ENCODE measurements around the gene CAD. TPM values are rescaled to one million over a fixed set of nuclear protein-coding genes. Genes with fewer than 3 reads are reported as not detected.

The CAD gene
- total and polyA plus RNA-seq, 9 of the 15 experiments (the other 6 are each of a cell fraction or from before 2014, with no cell fraction given): 7.5 to 126 (median 33.7) TPM

- TF ChIP-seq PTTG1 (tag; IDR thresholded peaks at IDR 0.05; ENCODE audit: low read depth): no peak
- TF ChIP-seq CHD2 (IDR thresholded peaks at IDR 0.05; ENCODE audit: low read depth, low read length): no peak
- no peak for TF ChIP-seq ZNF766 (CRISPR knock-in tag; conservative IDR thresholded peaks at IDR 0.05)
- no peak for TF ChIP-seq BRD9 (IDR thresholded peaks at IDR 0.05; ENCODE audit: low read depth, partially characterized antibody)
- no peak for TF ChIP-seq SIN3A (IDR thresholded peaks at IDR 0.05; ENCODE audit: borderline replicate concordance in 2 of 2, control insufficient read depth in 1 of 2, low read depth in 2 of 2, low read length in 2 of 2)
- TF ChIP-seq TOE1 (IDR thresholded peaks at IDR 0.05; ENCODE audit: borderline replicate concordance): no peak
- no peak for TF ChIP-seq TOE1 (CRISPR knock-in tag; IDR thresholded peaks at IDR 0.05; ENCODE audit: borderline replicate concordance, low read depth)
- no peak for TF ChIP-seq KAT7 (CRISPR knock-in tag; IDR thresholded peaks at IDR 0.05; ENCODE audit: borderline replicate concordance)
- TF ChIP-seq E2F4 (CRISPR knock-in tag; IDR thresholded peaks at IDR 0.05; ENCODE audit: low read depth): no peak
- no peak for TF ChIP-seq BCLAF1 (IDR thresholded peaks at IDR 0.05; ENCODE audit: borderline replicate concordance in 1 of 2, control insufficient read depth in 1 of 2, low read depth in 2 of 2, low read length in 1 of 2)
- TF ChIP-seq NR2C2 (CRISPR knock-in tag; IDR thresholded peaks at IDR 0.05): no peak
- TF ChIP-seq NR2C2 (tag; IDR thresholded peaks at IDR 0.05): peak; percentile 41
- no peak for TF ChIP-seq ZNF316 (IDR thresholded peaks at IDR 0.05)
- TF ChIP-seq RBFOX2 (IDR thresholded peaks at IDR 0.05; ENCODE audit: low read depth, low read length): peak; percentile 49; the same call in 1 of the 2 replicates
- no peak for TF ChIP-seq TAF1 (IDR thresholded peaks at IDR 0.05; ENCODE audit: control insufficient read depth, extremely low read depth, insufficient read depth, low read length, severe bottlenecking)
- no peak for TF ChIP-seq RNF2 (IDR thresholded peaks at IDR 0.05)
- TF ChIP-seq SFPQ (IDR thresholded peaks at IDR 0.05; ENCODE audit: low read depth, low read length): no peak
- peak; percentile 49; the same call in 1 of the 2 replicates for TF ChIP-seq CTBP1 (IDR thresholded peaks at IDR 0.05; ENCODE audit: borderline replicate concordance)
- no peak for TF ChIP-seq ZNF696 (CRISPR knock-in tag; conservative IDR thresholded peaks at IDR 0.05)
- no peak for TF ChIP-seq SRSF7 (optimal IDR thresholded peaks at IDR 0.05; ENCODE audit: low read depth, low read length)
- TF ChIP-seq THRAP3 (IDR thresholded peaks at IDR 0.05; ENCODE audit: borderline replicate concordance): no peak
- no peak for TF ChIP-seq SRSF1 (IDR thresholded peaks at IDR 0.05; ENCODE audit: low read depth, low read length)
Observed at GRCh38 chr2:27249891-27250651, 32.9 kb downstream of the CAD start (continued).
